WTC11 (cell line): ENCODE results near the gene HNRNPAB. TPM values are rescaled to one million over a fixed set of nuclear protein-coding genes. Genes with fewer than 3 reads are reported as not detected.

ENCODE experiments used
- ATAC-seq: fragments of 200-7000 bp; cut with Tn5 transposase; 2 replicates; pipeline ENCODE4 v1.10.0; 2021; ENCODE audit warnings: mild to moderate bottlenecking, moderate library complexity
- CTCF ChIA-PET: fragments of 300-600 bp; sonication (Branson Sonifier 250); formaldehyde crosslinking; loops from one replicate; lab custom pipeline; 2021; ENCODE audit warnings: antibody characterized with exemption; lab: Charles Lee
- POLR2A ChIA-PET: fragments of 350-600 bp; sonication (Branson Sonifier 250); formaldehyde crosslinking; loops from one replicate; lab custom pipeline; 2021; ENCODE audit warnings: antibody characterized with exemption; lab: Charles Lee
- DNase-seq: peaks from one replicate; pipeline ENCODE4 v3.0.0; 2021; ENCODE audit warnings: low spot score
- H3K27ac Mint-ChIP-seq: 2 replicates; pipeline ENCODE4 v1.8.0; 2021; ENCODE audit warnings: mixed read lengths
- H3K27me3 Mint-ChIP-seq: 2 replicates; pipeline ENCODE4 v1.8.0; 2021; ENCODE audit warnings: low read depth, mild to moderate bottlenecking, moderate library complexity, mixed read lengths
- H3K36me3 Mint-ChIP-seq: 2 replicates; pipeline ENCODE4 v1.8.0; 2021; ENCODE audit warnings: mixed read lengths
- H3K4me1 Mint-ChIP-seq: 2 replicates; pipeline ENCODE4 v1.8.0; 2022; ENCODE audit warnings: mixed read lengths
- H3K4me3 Mint-ChIP-seq: 2 replicates; pipeline ENCODE4 v1.8.0; 2021; ENCODE audit warnings: mild to moderate bottlenecking, moderate library complexity, mixed read lengths
- H3K9me3 Mint-ChIP-seq: 2 replicates; pipeline ENCODE4 v1.8.0; 2021; ENCODE audit warnings: mixed read lengths
- ESRRA ChIP-seq: sonication (generic); formaldehyde crosslinking; IDR thresholded peaks from 2 replicates; pipeline ENCODE4 v1.8.1; 2022; ENCODE audit warnings: mild to moderate bottlenecking, missing genetic modification reagents, borderline replicate concordance
- FOXJ3 ChIP-seq: sonication (generic); formaldehyde crosslinking; IDR thresholded peaks from 2 replicates; pipeline ENCODE4 v1.9.0; 2021; ENCODE audit warnings: missing genetic modification reagents, mild to moderate bottlenecking, borderline replicate concordance
- FOXP1 ChIP-seq: sonication (generic); formaldehyde crosslinking; IDR thresholded peaks from 2 replicates; pipeline ENCODE4 v1.8.0; 2022; ENCODE audit warnings: missing genetic modification reagents, mild to moderate bottlenecking, moderate library complexity, borderline replicate concordance
- GTF2I ChIP-seq: fragments of 250-450 bp; sonication (Bioruptor Pico); conservative IDR thresholded peaks from 2 replicates; pipeline ENCODE4 v1.4.0; 2021; ENCODE audit warnings: mild to moderate bottlenecking
- NFE2L1 ChIP-seq: sonication (generic); formaldehyde crosslinking; IDR thresholded peaks from 2 replicates; pipeline ENCODE4 v1.8.1; 2023; ENCODE audit warnings: missing genetic modification reagents
- NR1H2 ChIP-seq: sonication (generic); formaldehyde crosslinking; IDR thresholded peaks from 2 replicates; pipeline ENCODE4 v1.9.0; 2021; ENCODE audit warnings: mild to moderate bottlenecking, moderate library complexity, missing genetic modification reagents
- SP1 ChIP-seq: sonication (generic); formaldehyde crosslinking; conservative IDR thresholded peaks from 2 replicates; pipeline ENCODE4 v1.8.1; 2022; ENCODE audit warnings: missing genetic modification reagents
- TEAD4 ChIP-seq: sonication (generic); formaldehyde crosslinking; IDR thresholded peaks from 2 replicates; pipeline ENCODE4 v1.8.0; 2022; ENCODE audit warnings: mild to moderate bottlenecking, missing genetic modification reagents
- ZNF138 ChIP-seq: sonication (generic); formaldehyde crosslinking; conservative IDR thresholded peaks from 2 replicates; pipeline ENCODE4 v1.8.1; 2022; ENCODE audit warnings: mild to moderate bottlenecking, moderate library complexity, missing genetic modification reagents
- total RNA-seq: library from RNA; stranded (reverse); gene quantifications from 3 replicates; pipeline ENCODE4 v1.2.3, GENCODE V29; 2021
- TF ChIP-seq, protein P1 (sequence below): sonication (generic); formaldehyde crosslinking; IDR thresholded peaks from 2 replicates; pipeline ENCODE4 v1.8.1; 2023; ENCODE audit warnings: mild to moderate bottlenecking, missing genetic modification reagents, borderline replicate concordance
- TF ChIP-seq, protein P2 (sequence below): sonication (generic); formaldehyde crosslinking; IDR thresholded peaks from 2 replicates; pipeline ENCODE4 v1.8.0; 2023; ENCODE audit warnings: missing genetic modification reagents
- TF ChIP-seq, protein P3 (sequence below): sonication (generic); formaldehyde crosslinking; IDR thresholded peaks from 2 replicates; pipeline ENCODE4 v1.8.0; 2022; ENCODE audit warnings: mild to moderate bottlenecking, missing genetic modification reagents
- TF ChIP-seq, protein P4 (sequence below): sonication (generic); formaldehyde crosslinking; IDR thresholded peaks from 2 replicates; pipeline ENCODE4 v1.8.0; 2022; ENCODE audit warnings: mild to moderate bottlenecking, missing genetic modification reagents
- TF ChIP-seq, protein P5 (sequence below): sonication (generic); formaldehyde crosslinking; IDR thresholded peaks from 2 replicates; pipeline ENCODE4 v1.8.0; 2023; ENCODE audit warnings: mild to moderate bottlenecking, missing genetic modification reagents
- TF ChIP-seq, protein P6 (sequence below): sonication (generic); formaldehyde crosslinking; conservative IDR thresholded peaks from 2 replicates; pipeline ENCODE4 v1.8.1; 2022; ENCODE audit warnings: mild to moderate bottlenecking, missing genetic modification reagents
- TF ChIP-seq, protein P7 (sequence below): sonication (generic); formaldehyde crosslinking; IDR thresholded peaks from 2 replicates; pipeline ENCODE4 v1.8.1; 2023; ENCODE audit warnings: mild to moderate bottlenecking, missing genetic modification reagents

Gene HNRNPAB
- total RNA-seq, 1 experiment from 2014 or later = 457 TPM

DNA sequence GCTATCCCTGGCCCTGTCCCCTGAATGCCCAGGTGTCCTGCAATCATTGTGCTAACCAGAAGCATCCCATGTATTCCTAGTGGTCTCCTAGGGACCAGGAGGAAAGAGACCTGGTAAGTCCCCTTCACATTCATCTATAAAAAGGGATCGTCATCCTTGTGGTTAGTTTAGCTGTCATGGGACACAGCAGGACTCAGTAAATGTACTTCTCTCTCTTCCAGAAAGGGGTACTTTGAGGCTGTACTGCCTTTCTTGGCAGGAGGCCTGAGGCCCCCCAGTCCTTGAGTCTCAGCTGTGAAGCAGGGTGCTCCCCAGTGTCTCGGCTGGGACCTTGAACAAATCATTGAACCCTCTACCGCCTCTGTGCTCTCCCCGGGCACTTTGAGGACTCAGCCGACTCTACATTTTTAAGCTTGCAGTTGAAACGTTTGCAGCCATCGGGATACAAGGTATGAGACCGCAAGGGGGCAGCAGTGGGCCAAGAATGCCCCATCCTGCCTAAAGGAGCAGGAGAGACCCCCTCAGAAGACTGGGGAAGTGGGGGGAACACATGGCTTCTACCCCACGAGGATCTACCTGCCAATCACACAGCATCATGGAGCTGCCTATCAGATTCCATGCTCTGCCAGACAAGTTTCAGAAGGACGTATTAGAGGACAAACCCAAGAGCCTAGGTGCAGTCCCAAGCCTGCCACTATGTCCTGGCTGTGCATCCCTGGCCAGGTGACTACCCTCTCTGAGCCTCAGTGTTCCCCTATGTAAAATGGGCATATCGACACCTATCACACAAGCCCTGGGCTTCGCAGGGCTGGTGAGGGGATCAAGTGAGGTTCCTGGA is 30.6 kb downstream of the HNRNPAB start (continued):
- TF ChIP-seq, protein P1, sequence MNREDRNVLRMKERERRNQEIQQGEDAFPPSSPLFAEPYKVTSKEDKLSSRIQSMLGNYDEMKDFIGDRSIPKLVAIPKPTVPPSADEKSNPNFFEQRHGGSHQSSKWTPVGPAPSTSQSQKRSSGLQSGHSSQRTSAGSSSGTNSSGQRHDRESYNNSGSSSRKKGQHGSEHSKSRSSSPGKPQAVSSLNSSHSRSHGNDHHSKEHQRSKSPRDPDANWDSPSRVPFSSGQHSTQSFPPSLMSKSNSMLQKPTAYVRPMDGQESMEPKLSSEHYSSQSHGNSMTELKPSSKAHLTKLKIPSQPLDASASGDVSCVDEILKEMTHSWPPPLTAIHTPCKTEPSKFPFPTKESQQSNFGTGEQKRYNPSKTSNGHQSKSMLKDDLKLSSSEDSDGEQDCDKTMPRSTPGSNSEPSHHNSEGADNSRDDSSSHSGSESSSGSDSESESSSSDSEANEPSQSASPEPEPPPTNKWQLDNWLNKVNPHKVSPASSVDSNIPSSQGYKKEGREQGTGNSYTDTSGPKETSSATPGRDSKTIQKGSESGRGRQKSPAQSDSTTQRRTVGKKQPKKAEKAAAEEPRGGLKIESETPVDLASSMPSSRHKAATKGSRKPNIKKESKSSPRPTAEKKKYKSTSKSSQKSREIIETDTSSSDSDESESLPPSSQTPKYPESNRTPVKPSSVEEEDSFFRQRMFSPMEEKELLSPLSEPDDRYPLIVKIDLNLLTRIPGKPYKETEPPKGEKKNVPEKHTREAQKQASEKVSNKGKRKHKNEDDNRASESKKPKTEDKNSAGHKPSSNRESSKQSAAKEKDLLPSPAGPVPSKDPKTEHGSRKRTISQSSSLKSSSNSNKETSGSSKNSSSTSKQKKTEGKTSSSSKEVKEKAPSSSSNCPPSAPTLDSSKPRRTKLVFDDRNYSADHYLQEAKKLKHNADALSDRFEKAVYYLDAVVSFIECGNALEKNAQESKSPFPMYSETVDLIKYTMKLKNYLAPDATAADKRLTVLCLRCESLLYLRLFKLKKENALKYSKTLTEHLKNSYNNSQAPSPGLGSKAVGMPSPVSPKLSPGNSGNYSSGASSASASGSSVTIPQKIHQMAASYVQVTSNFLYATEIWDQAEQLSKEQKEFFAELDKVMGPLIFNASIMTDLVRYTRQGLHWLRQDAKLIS (CRISPR knock-in tag) = no peak

DNA sequence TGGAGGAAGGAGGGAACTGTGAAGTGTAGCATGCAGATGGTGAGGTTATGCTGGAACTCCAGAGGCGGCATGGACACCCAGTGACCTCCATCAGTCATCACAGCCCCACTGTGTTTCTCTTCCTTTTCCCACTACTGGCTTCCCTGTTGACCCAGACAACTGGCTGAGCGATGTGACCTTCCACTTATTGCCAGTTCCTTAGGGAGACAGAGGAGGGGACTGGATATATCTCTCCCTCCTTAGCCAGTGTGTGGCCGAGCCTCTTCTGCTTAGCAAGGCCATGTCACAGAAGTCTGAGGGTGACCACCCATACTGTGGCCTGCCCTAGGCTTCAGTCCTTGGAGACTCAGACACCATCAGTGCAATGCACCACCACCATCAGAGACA is 31.2 kb downstream of the HNRNPAB start:
- CTCF ChIA-PET = interaction anchor here (0.6 to 3.3 kb wide), 35 partner anchors 8 to 690 kb away, joined by 3 to 24 read pairs (median 5); partner anchors contain the start of genes COL23A1 and ZNF354A
- POLR2A ChIA-PET = interaction anchor here (1.2 to 1.4 kb wide), 2 partner anchors 31 to 55 kb away, joined by 3 to 4 read pairs; partner anchors contain the start of gene HNRNPAB
- Mint-ChIP-seq H3K27me3 (no peaks in the 10 kb centered on the region), H3K36me3 (peaks cover 9% of the 10 kb centered on the region), H3K4me3 (no peak overlapping the region), H3K9me3 (no peaks in the 10 kb centered on the region), H3K27ac (no peak overlapping the region), H3K4me1 (peaks cover 24% of the 10 kb centered on the region)
- ATAC-seq (no peak), DNase-seq (no peak)
- TF ChIP-seq, protein P2, sequence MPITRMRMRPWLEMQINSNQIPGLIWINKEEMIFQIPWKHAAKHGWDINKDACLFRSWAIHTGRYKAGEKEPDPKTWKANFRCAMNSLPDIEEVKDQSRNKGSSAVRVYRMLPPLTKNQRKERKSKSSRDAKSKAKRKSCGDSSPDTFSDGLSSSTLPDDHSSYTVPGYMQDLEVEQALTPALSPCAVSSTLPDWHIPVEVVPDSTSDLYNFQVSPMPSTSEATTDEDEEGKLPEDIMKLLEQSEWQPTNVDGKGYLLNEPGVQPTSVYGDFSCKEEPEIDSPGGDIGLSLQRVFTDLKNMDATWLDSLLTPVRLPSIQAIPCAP (CRISPR knock-in tag) = no peak
- TF ChIP-seq GTF2I (CRISPR knock-in tag) (no peak), SP1 (CRISPR knock-in tag) (no peak)

DNA sequence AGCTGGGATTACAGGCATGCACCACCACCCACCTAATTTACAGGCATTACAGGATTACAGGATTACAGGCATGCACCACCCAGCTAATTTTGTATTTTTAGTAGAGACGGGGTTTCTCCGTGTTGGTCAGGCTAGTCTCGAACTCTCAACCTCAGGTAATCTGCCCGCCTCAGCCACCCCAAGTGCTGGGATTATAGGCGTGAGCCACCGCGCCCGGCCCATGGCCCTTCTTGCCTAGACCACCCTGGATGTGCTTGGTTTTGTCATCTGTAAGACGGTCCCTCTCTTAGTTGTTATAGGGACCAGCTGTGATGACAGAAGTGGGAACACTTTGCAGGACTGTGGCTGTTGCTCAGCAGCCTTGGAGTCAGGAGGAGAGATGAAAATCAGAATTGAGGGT is 31.8 kb downstream of the HNRNPAB start:
- ATAC-seq (no peak), DNase-seq (no peak)
- ChIA-PET POLR2A (interaction anchor here (0.6 kb wide), 1 partner anchor 39 kb away, joined by 3 read pairs; no protein-coding TSS in a partner anchor), CTCF (interaction anchor here (0.6 to 3.3 kb wide), 5 partner anchors 12 to 354 kb away, joined by 3 to 15 read pairs (median 11); partner anchors contain the start of gene COL23A1)
- Mint-ChIP-seq H3K36me3 (peaks cover 5% of the 10 kb centered on the region), H3K9me3 (no peaks in the 10 kb centered on the region), H3K4me3 (no peak overlapping the region), H3K4me1 (peaks cover 21% of the 10 kb centered on the region), H3K27ac (no peak overlapping the region), H3K27me3 (no peaks in the 10 kb centered on the region)
- TF ChIP-seq ESRRA (CRISPR knock-in tag) (no peak), FOXJ3 (CRISPR knock-in tag) (no peak), NFE2L1 (CRISPR knock-in tag) (no peak), ZNF138 (CRISPR knock-in tag) (no peak), NR1H2 (no peak), TEAD4 (CRISPR knock-in tag) (no peak), FOXP1 (CRISPR knock-in tag) (no peak)
- TF ChIP-seq, protein P3, sequence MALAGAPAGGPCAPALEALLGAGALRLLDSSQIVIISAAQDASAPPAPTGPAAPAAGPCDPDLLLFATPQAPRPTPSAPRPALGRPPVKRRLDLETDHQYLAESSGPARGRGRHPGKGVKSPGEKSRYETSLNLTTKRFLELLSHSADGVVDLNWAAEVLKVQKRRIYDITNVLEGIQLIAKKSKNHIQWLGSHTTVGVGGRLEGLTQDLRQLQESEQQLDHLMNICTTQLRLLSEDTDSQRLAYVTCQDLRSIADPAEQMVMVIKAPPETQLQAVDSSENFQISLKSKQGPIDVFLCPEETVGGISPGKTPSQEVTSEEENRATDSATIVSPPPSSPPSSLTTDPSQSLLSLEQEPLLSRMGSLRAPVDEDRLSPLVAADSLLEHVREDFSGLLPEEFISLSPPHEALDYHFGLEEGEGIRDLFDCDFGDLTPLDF (CRISPR knock-in tag) = no peak
- TF ChIP-seq, protein P4, sequence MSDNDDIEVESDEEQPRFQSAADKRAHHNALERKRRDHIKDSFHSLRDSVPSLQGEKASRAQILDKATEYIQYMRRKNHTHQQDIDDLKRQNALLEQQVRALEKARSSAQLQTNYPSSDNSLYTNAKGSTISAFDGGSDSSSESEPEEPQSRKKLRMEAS (CRISPR knock-in tag) = no peak
- TF ChIP-seq, protein P5, sequence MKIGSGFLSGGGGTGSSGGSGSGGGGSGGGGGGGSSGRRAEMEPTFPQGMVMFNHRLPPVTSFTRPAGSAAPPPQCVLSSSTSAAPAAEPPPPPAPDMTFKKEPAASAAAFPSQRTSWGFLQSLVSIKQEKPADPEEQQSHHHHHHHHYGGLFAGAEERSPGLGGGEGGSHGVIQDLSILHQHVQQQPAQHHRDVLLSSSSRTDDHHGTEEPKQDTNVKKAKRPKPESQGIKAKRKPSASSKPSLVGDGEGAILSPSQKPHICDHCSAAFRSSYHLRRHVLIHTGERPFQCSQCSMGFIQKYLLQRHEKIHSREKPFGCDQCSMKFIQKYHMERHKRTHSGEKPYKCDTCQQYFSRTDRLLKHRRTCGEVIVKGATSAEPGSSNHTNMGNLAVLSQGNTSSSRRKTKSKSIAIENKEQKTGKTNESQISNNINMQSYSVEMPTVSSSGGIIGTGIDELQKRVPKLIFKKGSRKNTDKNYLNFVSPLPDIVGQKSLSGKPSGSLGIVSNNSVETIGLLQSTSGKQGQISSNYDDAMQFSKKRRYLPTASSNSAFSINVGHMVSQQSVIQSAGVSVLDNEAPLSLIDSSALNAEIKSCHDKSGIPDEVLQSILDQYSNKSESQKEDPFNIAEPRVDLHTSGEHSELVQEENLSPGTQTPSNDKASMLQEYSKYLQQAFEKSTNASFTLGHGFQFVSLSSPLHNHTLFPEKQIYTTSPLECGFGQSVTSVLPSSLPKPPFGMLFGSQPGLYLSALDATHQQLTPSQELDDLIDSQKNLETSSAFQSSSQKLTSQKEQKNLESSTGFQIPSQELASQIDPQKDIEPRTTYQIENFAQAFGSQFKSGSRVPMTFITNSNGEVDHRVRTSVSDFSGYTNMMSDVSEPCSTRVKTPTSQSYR (CRISPR knock-in tag) = no peak
- TF ChIP-seq, protein P6, sequence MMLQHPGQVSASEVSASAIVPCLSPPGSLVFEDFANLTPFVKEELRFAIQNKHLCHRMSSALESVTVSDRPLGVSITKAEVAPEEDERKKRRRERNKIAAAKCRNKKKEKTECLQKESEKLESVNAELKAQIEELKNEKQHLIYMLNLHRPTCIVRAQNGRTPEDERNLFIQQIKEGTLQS = no peak
- TF ChIP-seq, protein P7, sequence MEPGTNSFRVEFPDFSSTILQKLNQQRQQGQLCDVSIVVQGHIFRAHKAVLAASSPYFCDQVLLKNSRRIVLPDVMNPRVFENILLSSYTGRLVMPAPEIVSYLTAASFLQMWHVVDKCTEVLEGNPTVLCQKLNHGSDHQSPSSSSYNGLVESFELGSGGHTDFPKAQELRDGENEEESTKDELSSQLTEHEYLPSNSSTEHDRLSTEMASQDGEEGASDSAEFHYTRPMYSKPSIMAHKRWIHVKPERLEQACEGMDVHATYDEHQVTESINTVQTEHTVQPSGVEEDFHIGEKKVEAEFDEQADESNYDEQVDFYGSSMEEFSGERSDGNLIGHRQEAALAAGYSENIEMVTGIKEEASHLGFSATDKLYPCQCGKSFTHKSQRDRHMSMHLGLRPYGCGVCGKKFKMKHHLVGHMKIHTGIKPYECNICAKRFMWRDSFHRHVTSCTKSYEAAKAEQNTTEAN (CRISPR knock-in tag) = no peak
